SH-SY5Y (cell line): ENCODE measurements around the gene PPIP5K2.

Source experiments
- GATA2 ChIP-seq: IDR thresholded peaks from 2 replicates; pipeline ENCODE4 v1.6.1; 2011; ENCODE audit warnings: mild to moderate bottlenecking, low read depth, low read length
- GATA3 ChIP-seq: IDR thresholded peaks from 2 replicates; pipeline ENCODE4 v1.6.1; 2011; ENCODE audit warnings: low read depth, mild to moderate bottlenecking, low read length, moderate library complexity

Gene PPIP5K2

GRCh38 chr5:103112910-103113309 is 7.2 kb upstream of the PPIP5K2 start:
- TF ChIP-seq GATA3 (no peak), GATA2 (no peak)

GRCh38 chr5:103114440-103114839 is 5.7 kb upstream of the PPIP5K2 start:
- TF ChIP-seq GATA3 (no peak), GATA2 (no peak)

- TF ChIP-seq GATA3 (no peak), GATA2 (no peak)
These were observed 2.6 kb upstream of the PPIP5K2 start for GRCh38 chr5:103117471-103117991.

- TF ChIP-seq GATA2 (no peak), GATA3 (no peak)
These were observed 884 bp upstream of the PPIP5K2 start for GRCh38 chr5:103119070-103119764.

GRCh38 chr5:103120607-103121200 is 603 bp downstream of the PPIP5K2 start:
- TF ChIP-seq GATA3 (no peak), GATA2 (no peak)

GRCh38 chr5:103122242-103122641 is 2.1 kb downstream of the PPIP5K2 start:
- no peak for TF ChIP-seq GATA3
- no peak for TF ChIP-seq GATA2

- no peak for TF ChIP-seq GATA3
- TF ChIP-seq GATA2 = no peak
These were observed 6.5 kb downstream of the PPIP5K2 start for GRCh38 chr5:103126557-103126956.

GRCh38 chr5:103127292-103127817 is 7.3 kb downstream of the PPIP5K2 start:
- TF ChIP-seq GATA3 = no peak
- no peak for TF ChIP-seq GATA2

- TF ChIP-seq GATA2 = no peak
- TF ChIP-seq GATA3 = no peak
These were observed 8.1 kb downstream of the PPIP5K2 start for GRCh38 chr5:103128202-103128601.

- TF ChIP-seq GATA2 = no peak
- no peak for TF ChIP-seq GATA3
These were observed 12.6 kb downstream of the PPIP5K2 start for GRCh38 chr5:103132684-103133083.

GRCh38 chr5:103133231-103133630 is 13.1 kb downstream of the PPIP5K2 start:
- TF ChIP-seq GATA2 = no peak
- no peak for TF ChIP-seq GATA3

- TF ChIP-seq GATA2 = no peak
- TF ChIP-seq GATA3 = no peak
These were observed 15.4 kb downstream of the PPIP5K2 start for GRCh38 chr5:103135461-103135860.

- no peak for TF ChIP-seq GATA3
- TF ChIP-seq GATA2 = no peak
These were observed 18.1 kb downstream of the PPIP5K2 start for GRCh38 chr5:103138202-103138690.

GRCh38 chr5:103139264-103139865 is 19.3 kb downstream of the PPIP5K2 start:
- TF ChIP-seq GATA2 = no peak
- TF ChIP-seq GATA3 = no peak
